ENCODE results near the gene MAGI2.

Gene MAGI2

GRCh38 chr7:78734626-78735025 is 718.8 kb downstream of the MAGI2 start:
- TF ChIP-seq CTCF (IDR thresholded peaks at IDR 0.05; ENCODE audit: low read depth, low read length, missing control alignments) = no peak
- no peak for DNase-seq (ENCODE audit: low read depth)
- no peak overlapping the region for H3K4me3 ChIP-seq (ENCODE audit: low read depth, low read length)
- in situ Hi-C loops (cut with HindIII; ENCODE audit: low sequenced_read_pairs) = no loop called here

GRCh38 chr7:78720066-78720465 is 733.4 kb downstream of the MAGI2 start:
- no peak overlapping the region for H3K4me3 ChIP-seq (ENCODE audit: low read depth, low read length)
- in situ Hi-C loops (cut with HindIII; ENCODE audit: low sequenced_read_pairs) = no loop called here
- TF ChIP-seq CTCF (IDR thresholded peaks at IDR 0.05; ENCODE audit: low read depth, low read length, missing control alignments) = no peak
- no peak for DNase-seq (ENCODE audit: low read depth)

GRCh38 chr7:78718212-78718611 is 735.3 kb downstream of the MAGI2 start:
- H3K4me3 ChIP-seq (ENCODE audit: low read depth, low read length) = no peak overlapping the region
- no peak for DNase-seq (ENCODE audit: low read depth)
- no peak for TF ChIP-seq CTCF (IDR thresholded peaks at IDR 0.05; ENCODE audit: low read depth, low read length, missing control alignments)
- in situ Hi-C loops (cut with HindIII; ENCODE audit: low sequenced_read_pairs) = no loop called here

- DNase-seq (ENCODE audit: low read depth) = no peak
- in situ Hi-C loops (cut with HindIII; ENCODE audit: low sequenced_read_pairs) = no loop called here
- H3K4me3 ChIP-seq (ENCODE audit: low read depth, low read length) = no peak overlapping the region
- TF ChIP-seq CTCF (IDR thresholded peaks at IDR 0.05; ENCODE audit: low read depth, low read length, missing control alignments) = no peak
Observed at GRCh38 chr7:78716876-78717275, 736.6 kb downstream of the MAGI2 start.

- H3K4me3 ChIP-seq (ENCODE audit: low read depth, low read length) = no peak overlapping the region
- no peak for DNase-seq (ENCODE audit: low read depth)
- no peak for TF ChIP-seq CTCF (IDR thresholded peaks at IDR 0.05; ENCODE audit: low read depth, low read length, missing control alignments)
- in situ Hi-C loops (cut with HindIII; ENCODE audit: low sequenced_read_pairs) = no loop called here
Observed at GRCh38 chr7:78714356-78714755, 739.1 kb downstream of the MAGI2 start.

GRCh38 chr7:78712111-78712510 is 741.4 kb downstream of the MAGI2 start:
- H3K4me3 ChIP-seq (ENCODE audit: low read depth, low read length) = no peak overlapping the region
- in situ Hi-C loops (cut with HindIII; ENCODE audit: low sequenced_read_pairs) = no loop called here
- no peak for DNase-seq (ENCODE audit: low read depth)
- no peak for TF ChIP-seq CTCF (IDR thresholded peaks at IDR 0.05; ENCODE audit: low read depth, low read length, missing control alignments)

- DNase-seq (ENCODE audit: low read depth) = no peak
- TF ChIP-seq CTCF (IDR thresholded peaks at IDR 0.05; ENCODE audit: low read depth, low read length, missing control alignments) = no peak
- in situ Hi-C loops (cut with HindIII; ENCODE audit: low sequenced_read_pairs) = no loop called here
- no peak overlapping the region for H3K4me3 ChIP-seq (ENCODE audit: low read depth, low read length)
Observed at GRCh38 chr7:78709658-78710057, 743.8 kb downstream of the MAGI2 start.

Data from astrocyte of the cerebellum (primary cell).